Measurements from ENCODE around the gene CLRN3.
A peak's percentile ranks its signal among the peaks of the same experiment; 100 is the strongest.

The CLRN3 gene

GRCh38 chr10:127918572-127918971, 25.8 kb upstream of the CLRN3 start:
- DNase-seq, result no peak

GRCh38 chr10:127916826-127917225, 24.1 kb upstream of the CLRN3 start:
- no peak for DNase-seq

GRCh38 chr10:127915324-127915723, 22.6 kb upstream of the CLRN3 start:
- no peak for DNase-seq

- DNase-seq, result no peak
Measured at GRCh38 chr10:127913368-127913759, 20.6 kb upstream of the CLRN3 start.

GRCh38 chr10:127912607-127913367, 20.0 kb upstream of the CLRN3 start:
- no peak for DNase-seq

DNA sequence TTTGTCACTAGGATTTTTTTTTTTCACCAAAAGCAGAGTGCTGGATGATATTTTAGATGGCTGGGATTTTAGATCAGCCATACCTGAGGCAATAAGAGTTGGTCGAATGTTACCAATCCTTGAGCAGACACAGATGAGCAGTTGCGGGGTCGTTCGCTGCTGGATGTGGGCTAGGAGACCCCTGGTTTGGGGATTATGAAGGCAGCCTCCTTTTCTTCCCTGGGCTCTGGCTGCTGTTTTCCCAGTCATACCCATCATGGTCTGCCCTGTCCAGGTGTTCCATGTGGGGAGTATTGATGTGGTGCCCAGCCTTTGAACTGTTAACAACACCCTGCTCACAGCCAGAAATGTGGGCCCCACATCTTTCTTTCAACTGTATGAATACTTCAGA, 19.1 kb upstream of the CLRN3 start:
- DNase-seq, result no peak

DNA sequence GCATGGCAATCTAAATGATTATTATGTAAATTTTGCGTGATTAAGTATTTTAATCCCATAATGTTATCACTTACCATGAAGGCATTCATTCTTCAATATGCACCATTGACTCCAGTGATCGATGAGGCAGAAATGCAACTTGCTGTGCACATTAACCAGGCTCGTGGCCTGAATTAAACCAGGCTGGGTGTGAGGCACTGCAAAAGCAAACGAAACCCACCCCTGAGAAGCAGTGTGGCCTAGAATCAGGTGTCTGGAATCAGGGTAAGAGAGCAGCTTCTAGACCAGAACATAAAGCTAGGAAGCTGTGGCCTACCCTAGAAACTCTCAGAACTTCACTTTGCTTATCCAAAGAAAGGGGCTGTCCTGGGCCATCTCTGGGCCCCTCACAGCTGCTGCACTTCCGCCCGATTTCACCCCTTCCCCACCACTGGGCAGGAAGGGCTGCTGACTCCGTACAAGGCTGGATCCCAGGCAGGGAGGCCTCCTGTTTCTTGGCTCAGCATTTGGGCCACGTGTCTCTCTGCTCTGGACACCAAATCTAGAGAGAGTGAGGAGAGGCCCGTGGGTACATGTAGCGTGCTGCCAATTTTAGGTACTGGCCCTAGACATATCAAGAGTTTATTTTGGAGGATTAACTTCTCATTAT, 18.6 kb upstream of the CLRN3 start:
- DNase-seq, result no peak

DNA sequence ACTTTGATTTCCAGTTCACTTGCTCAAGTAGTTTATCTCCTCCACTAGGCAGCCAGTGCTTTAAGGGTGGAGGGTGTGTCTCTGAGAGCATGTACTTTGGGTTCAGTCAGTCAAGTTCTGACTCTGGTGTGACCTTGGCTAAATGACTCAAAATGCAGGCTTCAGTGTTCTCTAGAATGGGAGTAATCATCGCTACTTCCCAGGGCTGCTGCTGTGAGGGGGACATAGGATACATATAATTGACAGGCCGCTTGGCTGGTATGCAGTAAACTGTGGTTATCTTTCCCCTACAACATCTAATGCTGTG, 17.7 kb upstream of the CLRN3 start:
- no peak for DNase-seq

- no peak for DNase-seq
Measured at GRCh38 chr10:127909716-127910463, 17.1 kb upstream of the CLRN3 start.

DNA sequence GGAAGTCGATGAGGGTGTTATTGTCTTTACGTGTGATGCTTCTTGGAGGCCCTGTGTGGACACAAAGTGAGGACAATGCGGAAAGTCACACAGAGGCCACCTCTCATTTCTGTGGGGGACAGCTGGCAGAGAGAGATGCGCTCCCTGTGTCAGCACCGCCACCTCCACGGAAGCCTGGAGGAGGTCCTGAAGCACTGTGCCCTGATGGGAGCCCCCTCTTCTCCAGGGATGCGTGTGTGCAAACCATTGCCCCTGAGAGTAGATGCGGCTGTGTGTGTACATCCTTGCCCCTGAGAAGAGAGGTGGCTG, 16.2 kb upstream of the CLRN3 start:
- DNase-seq, result no peak

- no peak for DNase-seq
Measured at GRCh38 chr10:127908106-127908958, 15.6 kb upstream of the CLRN3 start.

- DNase-seq, result peak in 1 of 2 donors; percentile 2
Measured at GRCh38 chr10:127907411-127908105, 14.8 kb upstream of the CLRN3 start.

DNA sequence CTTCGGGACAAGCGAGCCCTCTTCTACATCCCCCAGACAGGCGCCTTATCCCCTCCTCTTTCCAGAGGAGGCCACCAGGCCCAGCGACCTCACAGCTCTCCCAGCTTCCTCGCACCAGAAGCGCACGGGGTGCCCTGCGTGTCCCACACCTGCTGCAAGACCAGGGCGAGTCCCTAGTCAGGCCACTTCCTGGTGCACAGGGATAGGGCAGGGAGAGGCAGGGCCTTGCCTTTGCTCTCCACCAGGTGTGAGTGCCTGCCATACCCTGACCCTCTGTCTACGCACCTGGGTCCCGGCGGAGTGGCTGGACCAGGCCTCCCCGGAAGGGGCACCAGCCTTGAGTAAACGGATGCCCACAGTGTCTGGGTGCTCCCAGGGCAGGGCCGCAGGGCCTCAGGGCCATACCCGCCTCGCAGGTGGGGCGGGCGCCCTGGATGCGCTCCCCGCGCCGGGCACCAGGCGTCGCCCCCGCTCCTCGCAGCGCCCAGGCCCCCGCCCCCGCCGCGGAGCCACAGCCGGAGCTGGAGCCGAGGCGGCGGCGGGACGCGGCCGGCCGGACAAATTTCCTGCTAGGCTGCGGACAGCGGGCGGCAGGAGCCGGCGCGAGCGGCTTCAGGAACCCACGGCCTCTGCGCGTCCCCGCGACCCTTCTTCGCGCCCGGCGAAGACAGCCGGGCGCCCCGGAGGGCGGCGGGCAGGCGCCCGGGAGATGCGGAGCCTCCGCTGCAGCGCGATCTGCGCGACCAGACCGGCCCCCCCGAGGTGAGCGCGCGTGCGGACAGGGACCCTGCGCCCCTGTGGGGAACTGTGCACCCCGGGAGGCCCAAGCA, 14.0 kb upstream of the CLRN3 start, which contains the start of gene PTPRE:
TSS of gene PTPRE (plus strand) at position 556 of the 830 bp plus-strand sequence. CDS start 133,779 bp downstream, outside the sequence.
- peak; percentile 59 to 67 for DNase-seq

DNA sequence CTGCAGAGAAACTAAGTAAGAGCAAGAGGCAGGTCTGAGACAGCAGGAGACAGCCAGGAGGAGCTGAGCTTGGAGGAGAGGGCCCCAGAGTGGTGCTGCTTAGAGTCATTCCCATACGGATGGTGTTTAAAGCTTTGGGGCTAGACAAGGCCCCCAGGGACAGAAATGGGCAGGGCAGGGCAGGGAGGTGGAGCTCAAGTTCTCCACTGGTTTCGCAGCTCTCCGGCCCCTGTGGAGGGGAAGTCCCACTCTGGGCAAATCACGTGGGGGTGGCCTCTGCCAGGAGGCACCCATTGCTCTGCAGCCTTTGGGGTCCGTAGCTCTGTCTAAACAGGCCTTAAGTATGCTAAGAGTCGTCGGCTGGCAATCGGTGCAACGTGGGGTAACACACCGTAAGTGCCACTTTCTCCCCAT, 13.1 kb upstream of the CLRN3 start:
- DNase-seq, result no peak

DNA sequence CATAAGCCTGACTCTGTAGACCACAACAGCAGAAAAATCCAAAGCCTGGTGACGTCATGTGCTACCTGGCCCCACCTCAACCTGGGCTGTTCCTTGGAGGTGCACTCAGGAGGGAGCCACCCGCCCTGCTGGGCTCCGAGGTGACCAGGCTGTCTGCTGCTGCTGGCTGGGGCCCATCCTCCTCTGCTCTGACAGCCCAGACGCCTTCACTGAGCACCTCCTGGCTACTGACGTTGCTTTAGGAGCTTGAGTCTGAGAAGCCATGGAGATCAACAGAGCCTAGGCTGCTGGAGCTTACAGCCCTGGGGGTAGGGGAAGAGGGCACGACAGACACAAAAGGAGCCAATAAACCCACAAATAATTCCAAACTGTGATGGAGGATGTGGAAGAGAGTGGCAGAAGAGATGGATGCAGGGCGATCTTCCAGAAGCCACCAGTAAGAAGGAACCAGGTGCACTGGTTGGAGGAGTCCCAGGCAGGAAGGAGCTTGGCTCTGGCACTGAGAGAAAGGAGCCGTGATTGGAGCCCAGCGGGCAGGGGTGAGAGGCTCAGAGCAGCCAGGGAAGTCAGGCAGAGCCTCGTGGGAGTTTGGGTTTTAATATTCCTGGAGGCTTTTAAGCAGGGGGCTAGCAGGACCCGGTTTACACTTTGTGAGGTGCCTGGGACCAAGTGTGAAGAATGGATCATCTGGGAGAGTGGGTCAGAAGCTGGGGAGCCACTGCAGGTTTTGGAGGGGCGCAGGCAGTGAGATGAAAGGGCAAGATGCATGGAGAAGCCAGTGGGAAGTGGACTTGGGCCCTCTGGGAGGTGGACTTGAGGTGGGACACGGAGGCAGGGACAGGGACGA, 12.5 kb upstream of the CLRN3 start:
- no peak for DNase-seq

- no peak for DNase-seq
Measured at GRCh38 chr10:127904311-127905000, 11.7 kb upstream of the CLRN3 start.

DNA sequence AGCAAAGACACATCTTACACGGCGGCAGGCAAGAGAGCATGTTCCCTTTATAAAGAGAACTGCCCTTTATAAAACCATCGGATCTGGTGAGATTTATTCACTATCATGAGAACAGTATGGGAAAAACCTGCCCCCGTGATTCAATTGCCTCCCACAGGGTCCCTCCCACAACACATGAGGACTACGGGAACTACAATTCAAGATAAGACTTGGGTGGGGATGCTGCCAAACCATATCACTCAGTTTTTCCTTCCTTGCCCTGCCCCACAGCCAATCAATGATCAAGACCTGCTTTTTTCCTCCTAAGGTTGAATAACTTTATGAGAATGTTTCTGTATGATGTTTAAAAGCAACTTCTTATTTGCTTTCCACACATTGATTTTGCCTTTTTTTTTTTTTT, 11.0 kb upstream of the CLRN3 start:
- DNase-seq, result no peak

GRCh38 chr10:127899766-127900387, 7.1 kb upstream of the CLRN3 start:
- peak in 1 of 2 donors; percentile 35 for DNase-seq

DNA sequence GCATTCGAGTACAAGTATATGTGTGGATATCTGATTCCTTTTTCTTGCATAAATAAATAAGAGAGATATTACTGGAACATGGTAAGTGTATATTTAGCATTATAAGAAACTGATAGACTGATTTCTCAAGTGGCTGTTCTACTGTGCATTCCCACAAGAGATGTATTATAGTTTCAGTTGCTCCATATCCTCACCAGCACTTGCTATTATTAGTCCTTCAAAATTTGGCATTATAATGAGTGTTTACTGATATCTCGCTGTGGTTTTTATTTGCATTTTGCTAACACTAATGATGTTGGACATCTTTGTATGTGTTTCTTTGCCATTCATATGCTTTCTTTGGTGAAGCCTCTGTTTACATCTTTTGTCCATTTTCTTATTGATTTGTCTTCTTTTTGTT, 4.4 kb upstream of the CLRN3 start:
- DNase-seq, result no peak

GRCh38 chr10:127896590-127896989, 3.8 kb upstream of the CLRN3 start:
- DNase-seq, result no peak
